GM19035 (cell line): Measurements from ENCODE around the gene PUM2.
"Not testable (repeated sequence)": the region's sequence is repeated elsewhere in the genome, so short reads cannot be mapped to it uniquely, and the experiment has no call there.

Experiments
- ATAC-seq: cut with Tn5 transposase; IDR thresholded peaks from one replicate; pipeline ENCODE4 v1.9.1; 2021; ENCODE audit not compliant: unreplicated experiment

Gene PUM2

GRCh38 chr2:20294231-20294630 lies 56.4 kb downstream of the PUM2 start:
- no peak for ATAC-seq

GRCh38 chr2:20292984-20293383 lies 57.7 kb downstream of the PUM2 start:
- no peak for ATAC-seq

- ATAC-seq, result no peak
These were observed 58.7 kb downstream of the PUM2 start for GRCh38 chr2:20291846-20292408.

GRCh38 chr2:20291106-20291564 lies 59.5 kb downstream of the PUM2 start:
- no peak for ATAC-seq

GRCh38 chr2:20288642-20289340 lies 61.9 kb downstream of the PUM2 start:
- ATAC-seq, result no peak

GRCh38 chr2:20282916-20283592 lies 67.6 kb downstream of the PUM2 start:
- ATAC-seq, result no peak

- no peak for ATAC-seq
These were observed 68.8 kb downstream of the PUM2 start for GRCh38 chr2:20281876-20282275.

- no peak for ATAC-seq
These were observed 77.6 kb downstream of the PUM2 start for GRCh38 chr2:20273042-20273441.

GRCh38 chr2:20268317-20268716 lies 82.3 kb downstream of the PUM2 start:
- not testable (repeated sequence) for ATAC-seq

- no peak for ATAC-seq
These were observed 83.1 kb downstream of the PUM2 start for GRCh38 chr2:20267529-20267928.

GRCh38 chr2:20264629-20265028 lies 86.0 kb downstream of the PUM2 start:
- ATAC-seq, result no peak

GRCh38 chr2:20257411-20257810 lies 93.2 kb downstream of the PUM2 start:
- ATAC-seq, result no peak

GRCh38 chr2:20254731-20255130 lies 95.9 kb downstream of the PUM2 start:
- no peak for ATAC-seq

GRCh38 chr2:20250436-20250835 lies 100.2 kb downstream of the PUM2 start:
- ATAC-seq, result no peak

GRCh38 chr2:20249170-20249569 lies 101.5 kb downstream of the PUM2 start:
- ATAC-seq, result no peak

- ATAC-seq, result no peak
These were observed 103.6 kb downstream of the PUM2 start for GRCh38 chr2:20247084-20247483.

- ATAC-seq, result not testable (repeated sequence)
These were observed 107.0 kb downstream of the PUM2 start for GRCh38 chr2:20243637-20244036.

GRCh38 chr2:20242727-20243377 lies 107.8 kb downstream of the PUM2 start:
- no peak for ATAC-seq

- ATAC-seq, result no peak
These were observed 108.5 kb downstream of the PUM2 start for GRCh38 chr2:20241973-20242726.

- ATAC-seq, result not testable (repeated sequence)
These were observed 110.4 kb downstream of the PUM2 start for GRCh38 chr2:20240291-20240690.

- ATAC-seq, result no peak
These were observed 114.1 kb downstream of the PUM2 start for GRCh38 chr2:20236496-20236895.
